SK-N-SH treated with all-trans-retinoic acid at 6 μM for 48 hours (cell line): ENCODE measurements around the gene EXOC4.

Experiments used
- ATAC-seq: fragments of 200-7000 bp; cut with Tn5 transposase; 3 replicates; pipeline ENCODE4 v1.9.1; 2020; ENCODE audit warnings: mild to moderate bottlenecking, moderate library complexity
- ARNTL ChIP-seq: fragments of 450-650 bp; formaldehyde crosslinking; IDR thresholded peaks from 2 replicates; pipeline ENCODE4 v1.5.0; 2020; ENCODE audit warnings: low read depth, mild to moderate bottlenecking, moderate library complexity, borderline replicate concordance
- BACH2 ChIP-seq: fragments of 250-450 bp; sonication (Bioruptor Pico); IDR thresholded peaks from 2 replicates; pipeline ENCODE4 v1.9.0; 2021; ENCODE audit warnings: mild to moderate bottlenecking, borderline replicate concordance
- CREB5 ChIP-seq: fragments of 250-450 bp; sonication (Bioruptor Pico); IDR thresholded peaks from 2 replicates; pipeline ENCODE4 v1.5.1; 2020; ENCODE audit warnings: low read depth, mild to moderate bottlenecking, moderate library complexity
- CSDC2 ChIP-seq: fragments of 250-450 bp; sonication (Bioruptor Pico); IDR thresholded peaks from 2 replicates; pipeline ENCODE4 v1.5.0; 2020; ENCODE audit warnings: mild to moderate bottlenecking, moderate library complexity
- CSRNP3 ChIP-seq: fragments of 250-450 bp; sonication (Bioruptor Pico); IDR thresholded peaks from 2 replicates; pipeline ENCODE4 v1.5.1; 2021; ENCODE audit warnings: mild to moderate bottlenecking, moderate library complexity
- ESRRG ChIP-seq: fragments of 250-450 bp; sonication (Bioruptor Pico); IDR thresholded peaks from 2 replicates; pipeline ENCODE4 v1.6.1; 2021; ENCODE audit warnings: mild to moderate bottlenecking
- GLIS3 ChIP-seq: fragments of 250-450 bp; sonication (Bioruptor Pico); IDR thresholded peaks from 2 replicates; pipeline ENCODE4 v1.5.0; 2020; ENCODE audit warnings: mild to moderate bottlenecking, moderate library complexity
- ISL1 ChIP-seq: fragments of 250-450 bp; sonication (Bioruptor Pico); IDR thresholded peaks from 2 replicates; pipeline ENCODE4 v2.1.2; 2022; ENCODE audit warnings: mild to moderate bottlenecking, moderate library complexity
- PATZ1 ChIP-seq: fragments of 250-450 bp; sonication (Bioruptor Pico); IDR thresholded peaks from 2 replicates; pipeline ENCODE4 v1.8.0; 2020; ENCODE audit warnings: mild to moderate bottlenecking, moderate library complexity, borderline replicate concordance
- POU6F1 ChIP-seq: fragments of 250-450 bp; sonication (Bioruptor Pico); IDR thresholded peaks from 2 replicates; pipeline ENCODE4 v1.8.0; 2021; ENCODE audit warnings: low read depth, mild to moderate bottlenecking, moderate library complexity, borderline replicate concordance
- PPARA ChIP-seq: fragments of 250-450 bp; sonication (Bioruptor Pico); IDR thresholded peaks from 2 replicates; pipeline ENCODE4 v1.5.0; 2020; ENCODE audit warnings: mild to moderate bottlenecking, borderline replicate concordance
- RARB ChIP-seq: fragments of 250-450 bp; sonication (Bioruptor Pico); IDR thresholded peaks from 2 replicates; pipeline ENCODE4 v1.8.0; 2021; ENCODE audit warnings: mild to moderate bottlenecking, moderate library complexity
- SNAI2 ChIP-seq: fragments of 250-450 bp; sonication (Bioruptor Pico); IDR thresholded peaks from 2 replicates; pipeline ENCODE4 v1.5.0; 2020; ENCODE audit warnings: mild to moderate bottlenecking, moderate library complexity
- TCF4 ChIP-seq: fragments of 250-450 bp; sonication (Bioruptor Pico); IDR thresholded peaks from 2 replicates; pipeline ENCODE4 v1.8.0; 2021; ENCODE audit warnings: mild to moderate bottlenecking, moderate library complexity, borderline replicate concordance
- TOX ChIP-seq: fragments of 250-450 bp; sonication (Bioruptor Pico); IDR thresholded peaks from 2 replicates; pipeline ENCODE4 v1.8.0; 2021; ENCODE audit warnings: mild to moderate bottlenecking, moderate library complexity, borderline replicate concordance
- TSHZ2 ChIP-seq: fragments of 250-450 bp; sonication (Bioruptor Pico); IDR thresholded peaks from 2 replicates; pipeline ENCODE4 v1.5.0; 2020; ENCODE audit warnings: mild to moderate bottlenecking, moderate library complexity
- ZC3H10 ChIP-seq: fragments of 250-450 bp; sonication (Bioruptor Pico); IDR thresholded peaks from 2 replicates; pipeline ENCODE4 v1.5.1; 2021; ENCODE audit warnings: mild to moderate bottlenecking, moderate library complexity
- ZFP3 ChIP-seq: fragments of 250-450 bp; sonication (Bioruptor Pico); IDR thresholded peaks from 2 replicates; pipeline ENCODE4 v1.5.0; 2020; ENCODE audit warnings: mild to moderate bottlenecking, moderate library complexity
- ZFP30 ChIP-seq: fragments of 450-650 bp; formaldehyde crosslinking; IDR thresholded peaks from 2 replicates; pipeline ENCODE4 v1.5.0; 2022; ENCODE audit warnings: mild to moderate bottlenecking, moderate library complexity
- ZNF565 ChIP-seq: fragments of 450-650 bp; formaldehyde crosslinking; conservative IDR thresholded peaks from 2 replicates; pipeline ENCODE4 v1.5.0; 2020; ENCODE audit warnings: low read depth, mild to moderate bottlenecking, moderate library complexity
- ZNF70 ChIP-seq: fragments of 450-650 bp; formaldehyde crosslinking; IDR thresholded peaks from 2 replicates; pipeline ENCODE4 v1.5.0; 2020; ENCODE audit warnings: mild to moderate bottlenecking, moderate library complexity
- ZNF8 ChIP-seq: fragments of 450-650 bp; formaldehyde crosslinking; IDR thresholded peaks from 2 replicates; pipeline ENCODE4 v1.5.0; 2020; ENCODE audit warnings: mild to moderate bottlenecking, moderate library complexity

Gene EXOC4

GRCh38 chr7:134059921-134060320 is 807.0 kb downstream of the EXOC4 start:
- no peak for TF ChIP-seq PATZ1
- TF ChIP-seq CREB5 (CRISPR knock-in tag) = no peak
- TF ChIP-seq ZNF565 = no peak
- no peak for TF ChIP-seq TCF4 (CRISPR knock-in tag)
- no peak for TF ChIP-seq RARB (CRISPR knock-in tag)
- no peak for TF ChIP-seq POU6F1 (CRISPR knock-in tag)
- TF ChIP-seq PPARA (CRISPR knock-in tag) = no peak
- TF ChIP-seq TOX (CRISPR knock-in tag) = no peak
- TF ChIP-seq ISL1 (CRISPR knock-in tag) = no peak
- TF ChIP-seq ESRRG (CRISPR knock-in tag) = no peak
- TF ChIP-seq ZFP30 = no peak
- no peak for ATAC-seq

- no peak for ATAC-seq
- TF ChIP-seq SNAI2 (CRISPR knock-in tag) = no peak
- TF ChIP-seq ZNF70 (CRISPR knock-in tag) = no peak
- no peak for TF ChIP-seq ESRRG (CRISPR knock-in tag)
- TF ChIP-seq CSDC2 (CRISPR knock-in tag) = no peak
- TF ChIP-seq ISL1 (CRISPR knock-in tag) = no peak
- TF ChIP-seq CSRNP3 (CRISPR knock-in tag) = no peak
- TF ChIP-seq GLIS3 (CRISPR knock-in tag) = no peak
- TF ChIP-seq, all 23 proteins: peak for 0
These were observed 808.0 kb downstream of the EXOC4 start for GRCh38 chr7:134060874-134061273.

GRCh38 chr7:134062460-134062859 is 809.6 kb downstream of the EXOC4 start:
- TF ChIP-seq RARB (CRISPR knock-in tag) (no peak), ZFP30 (no peak), ESRRG (CRISPR knock-in tag) (no peak), BACH2 (CRISPR knock-in tag) (no peak), CSRNP3 (CRISPR knock-in tag) (no peak), ZC3H10 (CRISPR knock-in tag) (no peak), ZFP3 (CRISPR knock-in tag) (no peak), ARNTL (CRISPR knock-in tag) (no peak), ZNF8 (CRISPR knock-in tag) (no peak), TSHZ2 (CRISPR knock-in tag) (no peak), ZNF565 (no peak), PPARA (CRISPR knock-in tag) (no peak), POU6F1 (CRISPR knock-in tag) (no peak), CSDC2 (CRISPR knock-in tag) (no peak), CREB5 (CRISPR knock-in tag) (no peak), GLIS3 (CRISPR knock-in tag) (no peak), PATZ1 (no peak)
- TF ChIP-seq, all 23 proteins: peak for 0
- no peak for ATAC-seq
